Cardiac septum (tissue), 1 donor: ENCODE measurements around the gene DNM3. TPM values are rescaled to one million over a fixed set of nuclear protein-coding genes. Genes with fewer than 3 reads are reported as not detected.

ENCODE experiments used
- DNase-seq: peaks from one replicate; pipeline ENCODE4 v3.0.0-alpha.2; 2020; ENCODE audit warnings: low spot score
- intact Hi-C: fragments of 100-400 bp; cut with DNase I; formaldehyde crosslinking; loops from one replicate; pipeline ENCODE4 v1.14.0; 2022
- total RNA-seq: library from RNA; stranded (reverse); fragmentation: NEBNext Ultra II Directional; extraction: Animal tissue kit (Norgen Biotek cat#: 25700); gene quantifications from one replicate; pipeline ENCODE4 v1.2.1, GENCODE V29; 2021
- donor health status: DM: no; HTN: no; CAD: no.

The DNM3 gene
- total RNA-seq, 1 donor from 2014 or later, result 2.4 TPM

DNA sequence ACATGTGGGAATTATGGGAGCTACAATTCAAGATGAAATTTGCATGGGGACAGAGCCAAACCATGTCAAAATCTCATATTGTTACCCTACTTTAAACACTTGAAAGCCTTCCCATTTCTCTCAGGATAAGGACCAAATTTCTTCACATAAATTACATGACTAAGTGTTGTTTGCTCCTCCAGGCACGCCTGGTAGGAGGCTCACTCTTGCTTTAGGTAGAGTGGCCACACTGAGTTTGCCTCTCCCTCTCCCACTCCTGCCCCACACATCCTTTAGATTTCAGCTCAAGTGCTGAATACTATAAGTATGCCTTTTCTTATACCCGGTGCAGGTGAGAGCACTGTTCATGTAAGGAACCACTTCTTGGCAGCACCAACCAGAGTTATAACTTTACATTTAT, 279.1 kb downstream of the DNM3 start:
- intact Hi-C loops, result no loop called here
- DNase-seq, result no peak

DNA sequence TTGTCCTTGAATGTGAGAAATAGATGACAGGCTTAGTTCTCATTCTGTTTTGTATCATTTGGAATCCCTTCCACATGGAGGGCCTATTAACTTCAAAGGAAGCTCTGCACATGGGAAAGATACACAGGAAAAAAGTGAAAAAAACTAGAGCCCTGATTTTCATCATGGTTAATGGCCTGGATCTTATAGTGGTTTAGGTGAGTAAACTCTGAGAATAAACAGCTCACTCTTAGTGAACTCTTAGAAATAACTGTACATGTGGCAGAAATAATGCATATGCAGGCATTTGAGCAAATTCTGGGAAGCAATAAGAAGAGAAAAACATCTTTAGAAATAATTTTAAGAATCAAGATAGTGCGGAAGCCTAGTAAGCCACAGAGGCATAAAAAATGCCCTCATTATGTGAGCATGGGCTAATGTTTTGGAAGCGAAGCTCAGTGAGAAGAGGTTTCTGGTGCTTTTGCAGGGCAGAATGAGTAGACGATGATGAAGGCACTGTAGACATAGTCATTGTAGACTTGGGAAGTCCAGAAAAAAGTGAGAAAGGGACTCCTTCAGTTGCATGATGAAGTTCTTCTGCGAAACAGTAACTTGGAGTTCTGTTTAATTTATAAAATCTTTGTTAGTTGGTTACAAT, 279.9 kb downstream of the DNM3 start:
- intact Hi-C loops, result no loop called here
- DNase-seq, result no peak

DNA sequence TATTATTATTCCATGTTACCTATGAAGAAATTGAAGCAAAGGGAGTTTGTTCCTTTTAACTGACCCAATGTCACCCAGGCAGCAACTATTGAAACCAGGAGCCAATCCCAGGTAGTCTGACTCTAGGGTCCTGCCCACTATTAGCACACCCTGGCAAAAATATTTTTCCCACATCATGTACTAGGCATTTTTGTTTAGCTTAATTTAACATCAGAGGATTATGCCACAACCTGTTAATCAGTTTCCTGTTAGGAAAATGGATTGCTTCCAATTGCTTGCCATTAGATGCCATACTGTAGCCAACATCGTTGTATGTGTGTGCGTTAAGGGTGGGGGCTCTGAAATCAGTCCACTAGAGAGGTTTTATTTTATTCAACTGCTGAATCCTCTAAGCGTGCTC, 281.1 kb downstream of the DNM3 start:
- intact Hi-C loops, result no loop called here
- DNase-seq, result no peak

DNA sequence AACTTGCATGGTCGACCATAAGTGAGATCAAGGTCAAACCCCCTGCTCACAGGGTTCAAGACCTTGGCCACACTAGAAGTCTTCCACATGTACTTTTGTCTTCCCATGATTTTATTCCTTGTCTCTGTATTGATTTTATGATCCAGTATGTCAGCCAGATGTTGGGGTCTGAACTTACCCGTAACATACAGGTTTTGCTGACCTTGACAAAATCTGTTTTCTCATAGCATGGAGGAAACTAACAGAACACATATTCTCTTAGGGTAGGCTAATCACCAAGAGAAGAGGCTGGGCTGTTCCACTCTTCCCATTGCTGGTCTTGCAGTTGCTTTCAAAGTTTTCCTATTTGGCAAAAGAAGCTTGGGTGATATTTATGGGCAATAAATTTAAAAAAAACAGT, 284.0 kb downstream of the DNM3 start:
- intact Hi-C loops, result no loop called here
- no peak for DNase-seq

DNA sequence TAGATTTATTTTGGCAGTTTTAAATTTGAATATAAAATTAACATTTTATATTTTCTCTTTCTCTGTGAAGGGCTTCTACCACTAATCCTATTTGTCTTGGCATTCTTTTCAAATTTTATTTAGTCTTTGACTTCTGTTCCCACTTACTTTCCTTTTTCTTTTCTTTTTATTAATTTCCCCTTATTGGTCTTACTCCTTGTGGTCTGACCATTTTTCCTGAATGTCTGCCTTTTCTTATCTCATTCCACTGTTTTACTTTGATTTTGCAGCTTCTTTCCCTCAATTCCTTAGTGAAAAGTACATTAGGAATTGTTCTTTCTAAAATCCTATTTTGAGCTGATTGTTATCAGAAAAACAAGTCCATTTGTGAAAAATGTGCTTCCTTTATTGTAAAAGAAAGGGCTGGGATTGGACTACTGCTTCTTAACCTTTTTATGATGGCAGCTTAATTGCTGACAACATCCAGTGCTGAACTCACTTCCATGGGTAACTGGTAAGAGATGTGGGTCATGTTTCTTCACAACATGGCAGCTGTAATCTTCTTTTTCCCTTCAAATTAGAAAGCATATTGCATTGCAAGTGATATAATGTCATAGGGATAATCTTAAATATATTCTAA, 284.6 kb downstream of the DNM3 start:
- intact Hi-C loops, result no loop called here
- DNase-seq, result no peak

DNA sequence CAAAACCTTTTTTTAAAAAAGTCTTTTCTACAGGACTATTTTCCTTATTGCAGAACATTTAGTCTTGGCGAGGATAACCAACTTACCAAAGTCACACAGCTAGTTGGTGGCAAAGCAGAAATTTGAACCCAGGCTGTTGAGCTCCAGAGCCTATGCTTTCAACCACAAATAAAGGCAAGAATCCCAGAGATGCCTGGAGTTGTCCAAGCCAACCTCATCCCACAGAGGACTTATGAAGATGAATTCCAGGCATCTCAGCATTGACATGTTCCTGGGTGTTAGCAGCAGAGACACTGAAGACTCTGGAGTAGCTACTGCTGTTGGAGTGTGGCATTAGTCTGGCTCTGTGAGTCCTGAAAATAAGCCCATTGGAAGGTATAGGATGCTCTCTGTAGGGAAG, 291.5 kb downstream of the DNM3 start:
- intact Hi-C loops, result no loop called here
- DNase-seq, result no peak

DNA sequence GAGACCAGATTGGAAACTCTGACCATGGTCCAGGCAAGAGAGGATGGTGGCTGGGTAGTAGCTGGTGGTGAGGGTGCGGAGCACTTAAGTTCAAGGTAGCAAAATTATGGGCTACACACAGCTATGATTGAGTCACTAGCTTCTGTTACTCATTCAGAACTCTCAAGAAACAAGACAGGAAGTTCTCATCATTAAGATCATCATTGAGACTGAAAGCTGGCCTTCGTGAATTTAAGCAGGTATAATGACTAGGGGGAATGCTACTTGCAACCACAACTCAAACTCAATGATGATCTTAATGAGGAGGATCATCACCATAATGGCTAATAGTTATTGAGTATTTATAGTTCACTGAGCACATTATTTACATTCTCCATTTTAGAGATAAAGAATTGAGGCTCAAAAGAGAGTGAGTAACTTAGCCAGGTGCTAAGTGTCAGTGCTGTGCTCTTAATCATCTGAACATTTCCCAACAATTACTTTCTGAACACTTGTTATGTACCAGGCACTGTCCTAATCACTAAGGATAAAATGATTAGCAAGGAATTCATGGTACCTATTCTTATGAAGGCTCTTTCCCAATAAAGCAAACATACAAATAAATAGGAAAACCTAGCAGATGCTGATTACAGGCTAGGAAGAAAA, 292.9 kb downstream of the DNM3 start:
- DNase-seq, result no peak
- intact Hi-C loops, result no loop called here

DNA sequence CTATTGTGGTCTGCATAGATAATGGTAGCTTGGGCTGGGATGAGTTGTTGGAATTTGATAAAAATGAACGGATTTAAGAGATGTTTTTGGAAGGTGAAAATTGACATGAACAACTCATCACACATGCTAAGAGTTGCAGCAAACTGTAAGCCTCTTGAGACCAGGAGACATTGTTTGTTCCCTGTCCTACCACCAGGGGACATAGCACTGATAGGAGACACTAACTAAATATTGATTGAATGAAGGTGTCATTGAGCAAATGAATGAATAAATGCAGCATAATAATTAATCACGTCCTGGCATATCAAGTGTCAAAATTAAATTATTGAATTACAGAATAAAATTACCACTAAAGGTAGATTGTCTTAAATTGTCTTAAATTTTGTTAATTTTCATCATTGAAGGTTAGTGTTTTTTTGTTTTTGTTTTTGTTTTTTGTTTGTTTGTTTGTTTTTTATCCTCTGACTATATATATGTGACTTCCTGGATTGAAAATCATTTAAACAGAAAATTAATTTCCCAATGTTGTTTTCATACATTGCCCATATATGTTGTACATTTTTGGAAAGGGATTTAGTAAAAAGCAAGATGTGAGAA, 293.9 kb downstream of the DNM3 start:
- intact Hi-C loops, result loop anchor here (5.0 kb wide), 1 partner anchor 267 kb away; no protein-coding TSS in a partner anchor
- DNase-seq, result no peak

DNA sequence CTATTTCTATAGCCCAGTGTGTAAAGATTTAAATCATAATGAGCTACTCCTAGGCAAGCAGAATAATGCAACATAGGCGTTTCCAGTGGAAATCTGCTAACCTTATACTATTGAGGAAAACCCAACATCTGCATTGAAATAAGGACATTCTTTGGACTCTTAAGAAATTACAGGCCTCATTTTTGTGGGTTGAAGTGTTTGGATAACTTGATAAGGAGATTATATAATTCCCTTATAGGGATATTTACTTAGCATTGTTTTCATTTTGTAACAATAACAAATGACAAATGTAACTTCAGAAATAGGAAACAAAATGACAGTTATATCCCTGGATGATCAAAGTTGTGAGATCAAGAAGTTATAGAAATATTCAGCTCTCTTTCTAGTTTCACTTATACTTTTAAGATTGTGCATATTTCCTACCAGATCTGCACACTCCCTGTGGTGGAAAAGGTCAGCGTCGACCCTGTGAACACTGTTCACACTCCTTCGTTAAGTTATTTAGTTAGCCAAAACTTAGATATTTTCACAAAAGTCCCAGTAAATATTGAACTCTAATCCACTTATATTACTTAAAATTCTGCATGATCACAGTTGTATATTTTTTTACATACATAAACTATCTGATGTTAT, 294.8 kb downstream of the DNM3 start:
- intact Hi-C loops, result loop anchor here (5.0 kb wide), 1 partner anchor 266 kb away; no protein-coding TSS in a partner anchor
- DNase-seq, result no peak

DNA sequence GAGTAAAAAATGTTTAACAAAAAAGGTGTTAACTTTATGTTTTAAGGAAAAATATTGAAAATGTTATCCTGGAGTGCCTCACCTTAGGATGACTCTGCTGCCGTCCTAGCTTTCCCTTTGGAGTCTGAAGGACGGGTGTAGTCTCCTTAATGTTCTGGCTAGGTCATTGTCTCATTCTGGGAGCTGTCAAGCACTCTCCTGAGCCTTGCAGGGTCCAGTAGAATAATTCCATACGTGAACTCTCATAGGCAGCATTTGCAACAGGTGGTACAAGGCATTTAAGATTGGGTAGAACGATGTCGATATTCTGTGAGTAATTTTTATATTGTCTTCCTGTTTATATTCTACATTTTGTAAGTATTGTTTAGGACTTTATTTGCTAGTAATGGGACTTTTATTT, 295.6 kb downstream of the DNM3 start:
- no peak for DNase-seq
- intact Hi-C loops, result loop anchor here (5.0 kb wide), 1 partner anchor 265 kb away; no protein-coding TSS in a partner anchor

DNA sequence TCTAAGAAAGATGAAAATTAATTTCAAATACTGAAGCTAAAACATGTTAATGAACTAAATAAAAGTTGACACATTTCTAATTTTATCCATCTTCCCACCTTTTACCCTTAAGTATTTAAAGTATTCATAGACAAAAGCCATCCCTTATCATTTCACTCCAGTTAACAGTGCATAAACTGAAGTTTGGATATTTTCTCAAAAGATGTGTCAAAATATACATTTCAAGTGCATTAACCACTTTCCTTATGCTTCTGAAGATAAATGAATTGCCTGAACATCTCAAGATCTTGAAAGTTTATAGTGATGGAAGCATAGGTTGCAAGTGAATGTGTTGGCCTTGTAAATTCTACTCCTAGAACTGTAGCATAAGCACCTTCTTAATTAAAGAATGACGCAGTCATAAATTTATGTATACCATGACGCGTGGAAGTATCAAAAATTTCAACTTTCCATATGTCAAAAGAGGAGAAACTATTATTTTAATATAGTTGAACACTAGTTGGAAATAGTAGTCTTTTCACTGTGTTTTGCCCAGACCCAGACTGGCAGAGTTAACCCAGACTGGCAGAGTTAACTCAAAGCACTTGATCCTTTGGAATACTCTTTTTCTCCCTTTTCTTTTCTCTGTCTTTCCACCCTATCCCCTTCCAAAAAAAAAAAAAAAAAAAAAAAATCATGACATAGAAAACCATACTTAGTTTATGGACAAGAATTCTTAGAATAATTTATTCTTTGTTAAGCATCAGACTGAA, 296.6 kb downstream of the DNM3 start:
- no peak for DNase-seq
- intact Hi-C loops, result loop anchor here (5.0 kb wide), 1 partner anchor 264 kb away; no protein-coding TSS in a partner anchor

DNA sequence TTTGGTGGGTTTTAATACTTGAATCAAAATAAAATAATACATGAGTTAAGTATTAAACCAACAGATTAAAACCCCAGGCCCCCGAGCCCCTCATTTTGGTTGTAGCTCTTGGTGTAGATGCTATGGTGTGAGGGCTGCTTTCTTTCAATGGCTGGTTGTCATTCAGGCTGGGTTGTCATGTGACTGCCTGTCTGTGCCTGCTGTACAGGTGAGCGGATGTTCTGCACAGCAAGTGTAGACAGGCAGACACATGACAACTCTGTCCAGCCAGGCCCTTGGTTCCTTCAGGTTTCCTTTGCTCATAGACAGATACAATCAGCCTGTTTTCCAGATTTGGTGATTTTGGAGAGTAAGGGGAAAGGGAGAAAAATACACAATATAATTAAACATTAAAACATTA, 297.3 kb downstream of the DNM3 start:
- intact Hi-C loops, result loop anchor here (5.0 kb wide), 1 partner anchor 264 kb away; no protein-coding TSS in a partner anchor
- DNase-seq, result no peak

DNA sequence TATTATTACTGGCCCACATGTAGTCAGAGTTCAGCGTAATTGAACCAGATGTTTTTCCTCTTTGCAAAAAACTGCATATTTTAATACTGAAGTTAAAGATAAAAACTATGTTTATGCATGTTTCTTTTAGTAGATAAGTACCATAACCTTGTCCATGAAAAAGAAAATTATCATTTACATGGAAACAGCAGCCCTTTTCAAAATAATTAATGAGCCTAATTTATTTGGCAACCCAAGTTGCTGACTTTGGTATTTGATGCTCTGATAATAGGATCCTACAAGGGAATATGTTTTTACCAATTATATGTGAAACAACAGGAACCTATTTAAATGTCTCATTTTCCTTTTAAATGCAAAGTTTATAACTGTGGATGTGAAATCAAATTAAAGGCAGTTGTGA, 297.9 kb downstream of the DNM3 start:
- DNase-seq, result no peak
- intact Hi-C loops, result loop anchor here (5.0 kb wide), 1 partner anchor 263 kb away; no protein-coding TSS in a partner anchor

DNA sequence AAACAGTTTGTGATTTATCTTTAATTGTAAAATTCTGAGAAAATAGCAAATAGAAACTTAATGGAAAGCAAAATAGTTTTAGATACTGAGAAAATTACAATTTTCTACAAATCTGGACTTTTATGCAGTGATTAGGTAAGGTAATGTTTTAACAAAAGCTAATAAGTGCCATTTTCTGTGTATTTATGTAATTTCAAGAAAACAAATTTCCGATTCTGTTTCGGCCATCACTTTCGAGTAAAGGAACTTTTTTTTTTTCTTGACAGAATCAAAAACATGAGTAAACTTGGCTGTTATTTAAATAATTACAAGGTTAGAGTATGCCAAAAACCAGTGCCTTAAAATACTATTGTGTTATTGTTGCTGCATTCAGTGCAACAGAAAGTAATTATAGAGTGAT, 298.8 kb downstream of the DNM3 start:
- no peak for DNase-seq
- intact Hi-C loops, result no loop called here

DNA sequence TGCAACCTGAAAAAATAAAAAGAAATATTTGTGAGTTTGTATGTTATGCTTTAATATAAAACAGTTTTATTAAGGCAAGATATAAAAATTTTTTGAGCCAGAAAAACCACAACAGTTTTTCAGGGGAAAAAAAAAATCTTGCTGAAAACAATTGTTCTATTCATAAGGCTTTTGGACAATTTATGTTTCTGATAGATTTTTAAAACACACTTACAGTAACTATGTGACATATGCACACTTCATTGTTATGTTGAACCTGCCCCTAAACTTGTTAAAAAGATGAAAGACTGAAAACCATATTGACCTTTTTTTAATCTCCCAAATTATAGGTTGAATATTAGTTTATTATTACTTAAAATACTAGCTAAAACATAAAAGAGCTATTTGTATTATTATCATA, 299.3 kb downstream of the DNM3 start:
- intact Hi-C loops, result no loop called here
- no peak for DNase-seq

DNA sequence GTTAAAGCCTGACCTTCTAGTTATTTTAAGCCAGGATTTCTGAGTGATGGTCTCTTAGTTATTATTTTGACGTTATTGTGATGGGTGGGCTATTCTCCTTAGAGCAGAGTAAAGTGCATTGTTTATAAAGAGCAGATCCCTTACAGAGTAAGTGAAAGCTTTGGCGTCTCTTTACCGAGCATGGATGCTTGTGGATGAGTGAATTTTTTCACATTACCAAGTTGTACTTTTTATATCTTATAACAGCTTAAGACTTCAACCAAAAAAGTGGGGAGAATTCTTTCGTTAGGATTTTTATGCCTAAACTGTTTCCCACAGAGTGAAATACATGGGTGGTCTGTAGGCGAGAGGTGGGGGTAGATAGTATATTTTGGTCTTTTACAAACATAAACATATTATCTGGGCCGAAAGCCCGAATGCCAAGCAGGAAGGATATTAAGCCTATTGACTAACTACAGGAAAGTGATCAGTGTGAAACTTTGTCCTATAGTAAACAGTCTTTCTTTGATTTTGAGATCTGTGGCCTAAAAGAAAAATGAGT, 300.1 kb downstream of the DNM3 start:
- intact Hi-C loops, result no loop called here
- no peak for DNase-seq

DNA sequence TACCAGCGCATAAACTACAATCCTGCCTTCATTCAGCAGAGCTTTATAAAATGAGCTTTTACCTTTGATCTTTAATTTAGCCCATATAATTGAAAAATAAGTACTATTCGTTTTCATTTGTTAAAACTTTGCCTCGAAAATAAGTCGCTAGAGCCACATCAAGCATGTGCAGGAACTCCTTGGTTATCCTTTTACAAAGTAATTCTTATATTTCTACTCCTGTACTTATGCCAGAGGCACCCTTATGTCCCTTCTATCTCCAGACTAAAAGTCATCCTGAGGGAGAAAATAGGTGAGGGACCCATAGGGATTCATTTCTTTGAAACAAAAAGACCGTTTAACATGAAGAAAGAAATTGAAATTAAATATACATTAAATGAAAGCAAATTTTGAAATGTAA, 301.0 kb downstream of the DNM3 start:
- DNase-seq, result no peak
- intact Hi-C loops, result no loop called here

DNA sequence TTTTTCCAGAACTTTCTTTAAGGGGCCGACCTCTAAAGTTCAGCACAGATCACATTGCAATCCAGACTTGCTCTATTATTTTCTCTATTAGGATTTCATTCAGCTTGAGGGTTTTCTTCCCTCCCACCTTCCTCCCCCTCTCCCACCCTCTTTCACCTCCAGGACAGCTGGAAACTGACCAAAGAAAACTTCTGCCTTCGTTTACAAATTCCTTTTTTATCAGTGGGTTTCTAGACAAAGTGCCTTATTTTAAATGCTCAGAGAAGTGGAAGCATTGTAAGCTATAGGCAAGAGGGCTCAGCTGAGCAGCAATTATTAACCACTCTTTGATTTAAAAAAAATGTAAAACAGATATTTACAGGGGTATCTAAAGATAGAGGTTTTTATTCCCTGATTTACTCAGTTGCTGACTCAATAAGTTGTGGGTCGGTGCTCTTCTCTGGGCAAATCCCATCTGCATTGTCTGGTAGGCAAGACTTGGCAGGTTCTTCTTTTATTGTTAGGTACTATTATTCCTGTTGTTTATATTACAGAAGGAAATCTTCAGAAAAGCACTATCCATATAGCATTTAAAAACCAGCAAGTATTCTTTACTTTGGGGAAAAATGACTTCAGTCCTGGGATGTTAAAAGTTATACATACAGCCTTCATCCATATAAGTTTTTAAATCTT, 302.2 kb downstream of the DNM3 start:
- no peak for DNase-seq
- intact Hi-C loops, result loop anchor here (2.0 kb wide), 2 partner anchors 37 to 215 kb away; no protein-coding TSS in a partner anchor
